Activated CD4-positive, CD25-positive, alpha-beta regulatory T cell treated with anti-CD3 and anti-CD28 coated beads, Interleukin-2, amount 50 U/mL, for 24 hours (primary cell): ENCODE measurements around the gene EFNB3.

Experiments used
- ATAC-seq, 2 donors: fragments of 150-1000 bp; cut with Tn5 transposase; one replicate each; pipeline ENCODE4 v1.10.0; 2021; ENCODE audit warnings: mild to moderate bottlenecking in 1 of 2, moderate library complexity in 1 of 2

The EFNB3 gene

GRCh38 chr17:7701681-7702080, 3.3 kb upstream of the EFNB3 start:
- no peak for ATAC-seq

GRCh38 chr17:7702776-7703175, 2.2 kb upstream of the EFNB3 start:
- ATAC-seq: no peak

- ATAC-seq: peak in 1 of 2 donors; percentile 30
These were observed 1.2 kb upstream of the EFNB3 start for GRCh38 chr17:7703584-7704479.

GRCh38 chr17:7705269-7706255, 560 bp downstream of the EFNB3 start:
- ATAC-seq: peak in 1 of 2 donors; percentile 39

GRCh38 chr17:7706631-7707354, 1.8 kb downstream of the EFNB3 start:
- ATAC-seq: no peak

- no peak for ATAC-seq
These were observed 2.4 kb downstream of the EFNB3 start for GRCh38 chr17:7707446-7707845.

- ATAC-seq: no peak
These were observed 3.1 kb downstream of the EFNB3 start for GRCh38 chr17:7707858-7708750.

GRCh38 chr17:7709031-7709430, 4.0 kb downstream of the EFNB3 start:
- ATAC-seq: no peak

- ATAC-seq: no peak
These were observed 5.3 kb downstream of the EFNB3 start for GRCh38 chr17:7710301-7710700.

- ATAC-seq: no peak
These were observed 6.2 kb downstream of the EFNB3 start for GRCh38 chr17:7711051-7711755.

- ATAC-seq: no peak
These were observed 7.2 kb downstream of the EFNB3 start for GRCh38 chr17:7712111-7712771.

GRCh38 chr17:7713782-7714181, 8.8 kb downstream of the EFNB3 start:
- ATAC-seq: no peak

GRCh38 chr17:7714721-7715594, 10.0 kb downstream of the EFNB3 start:
- no peak for ATAC-seq

- ATAC-seq: no peak
These were observed 11.2 kb downstream of the EFNB3 start for GRCh38 chr17:7715936-7716886.

GRCh38 chr17:7716901-7717755, 12.1 kb downstream of the EFNB3 start, which contains the start of gene DNAH2:
Gene DNAH2, plus strand, starts transcription at chr17:7717744. Its CDS starts 1,991 bp downstream, at chr17:7719735.
- peak; percentile 54 to 65 for ATAC-seq

- peak in 1 of 2 donors; percentile 57 for ATAC-seq
These were observed 12.9 kb downstream of the EFNB3 start for GRCh38 chr17:7717756-7718350.

- ATAC-seq: no peak
These were observed 14.7 kb downstream of the EFNB3 start for GRCh38 chr17:7719661-7720060.
